Stimulated activated memory B cell treated with anti-CD40 and anti-IgM and Interleukin-4, amounts not matched to agents 10 μg/mL and 1 μg/mL and 100 μg/mL, for 72 hours (primary cell): Measurements from ENCODE around the gene SH2D4B.
A peak's percentile ranks its signal among the peaks of the same experiment; 100 is the strongest.

Experiments used
- ATAC-seq: fragments of 150-1000 bp; cut with Tn5 transposase; 2 replicates; pipeline ENCODE4 v1.10.0; 2021
- H3K27ac Mint-ChIP-seq: one replicate; pipeline ENCODE4 v1.8.0; 2022; ENCODE audit warnings: mild to moderate bottlenecking, mixed read lengths
- H3K27me3 Mint-ChIP-seq: one replicate; pipeline ENCODE4 v1.8.0; 2022; ENCODE audit warnings: mixed read lengths
- H3K36me3 Mint-ChIP-seq: one replicate; pipeline ENCODE4 v1.8.0; 2022; ENCODE audit warnings: mixed read lengths
- H3K4me1 Mint-ChIP-seq: one replicate; pipeline ENCODE4 v1.8.0; 2022; ENCODE audit warnings: mixed read lengths
- H3K4me3 Mint-ChIP-seq: one replicate; pipeline ENCODE4 v1.8.0; 2022; ENCODE audit warnings: mild to moderate bottlenecking, moderate library complexity, mixed read lengths
- H3K9me3 Mint-ChIP-seq: one replicate; pipeline ENCODE4 v1.8.0; 2022; ENCODE audit warnings: mixed read lengths

Gene SH2D4B

GRCh38 chr10:80516506-80517075 lies 21.1 kb upstream of the SH2D4B start:
- Mint-ChIP-seq H3K4me3 (no peak overlapping the region), H3K27ac (no peak overlapping the region), H3K36me3 (peaks cover 66% of the 10 kb centered on the region), H3K27me3 (no peaks in the 10 kb centered on the region), H3K4me1 (peaks cover 25% of the 10 kb centered on the region), H3K9me3 (no peaks in the 10 kb centered on the region)
- ATAC-seq: no peak

DNA sequence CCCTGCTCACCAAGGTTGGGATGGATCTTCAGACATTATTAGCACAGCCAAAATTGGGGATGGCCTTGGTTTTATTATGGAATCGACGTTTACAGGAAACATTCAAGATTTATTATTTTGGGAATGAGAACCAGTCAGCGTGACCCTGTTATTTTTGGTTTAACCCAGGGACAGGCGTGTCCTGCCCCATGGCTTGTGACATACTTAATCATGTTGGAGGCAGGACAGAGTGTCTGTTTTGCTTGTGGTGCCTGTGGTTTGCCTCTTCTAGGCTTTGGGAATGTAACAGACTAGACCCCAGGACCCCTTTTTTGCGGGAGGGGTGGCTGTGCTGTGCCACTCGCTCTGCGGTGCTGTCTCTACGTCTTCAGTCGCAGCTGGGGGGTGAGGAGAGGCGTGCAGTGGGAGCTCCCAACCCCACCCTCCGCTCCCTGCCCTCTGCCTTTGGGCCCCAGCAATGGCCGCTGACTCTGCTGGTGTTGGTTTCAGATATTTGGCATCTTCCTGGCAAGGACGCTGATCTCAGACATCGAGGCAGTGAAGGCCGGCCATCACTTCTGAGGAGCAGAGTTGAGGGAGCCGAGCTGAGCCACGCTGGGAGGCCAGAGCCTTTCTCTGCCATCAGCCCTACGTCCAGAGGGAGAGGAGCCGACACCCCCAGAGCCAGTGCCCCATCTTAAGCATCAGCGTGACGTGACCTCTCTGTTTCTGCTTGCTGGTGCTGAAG lies 20.1 kb upstream of the SH2D4B start:
- Mint-ChIP-seq H3K27me3 (no peaks in the 10 kb centered on the region), H3K36me3 (peaks cover 56% of the 10 kb centered on the region), H3K9me3 (no peaks in the 10 kb centered on the region), H3K4me3 (no peak overlapping the region), H3K27ac (peak overlapping the region; percentile 43), H3K4me1 (peaks cover 25% of the 10 kb centered on the region)
- no peak for ATAC-seq

DNA sequence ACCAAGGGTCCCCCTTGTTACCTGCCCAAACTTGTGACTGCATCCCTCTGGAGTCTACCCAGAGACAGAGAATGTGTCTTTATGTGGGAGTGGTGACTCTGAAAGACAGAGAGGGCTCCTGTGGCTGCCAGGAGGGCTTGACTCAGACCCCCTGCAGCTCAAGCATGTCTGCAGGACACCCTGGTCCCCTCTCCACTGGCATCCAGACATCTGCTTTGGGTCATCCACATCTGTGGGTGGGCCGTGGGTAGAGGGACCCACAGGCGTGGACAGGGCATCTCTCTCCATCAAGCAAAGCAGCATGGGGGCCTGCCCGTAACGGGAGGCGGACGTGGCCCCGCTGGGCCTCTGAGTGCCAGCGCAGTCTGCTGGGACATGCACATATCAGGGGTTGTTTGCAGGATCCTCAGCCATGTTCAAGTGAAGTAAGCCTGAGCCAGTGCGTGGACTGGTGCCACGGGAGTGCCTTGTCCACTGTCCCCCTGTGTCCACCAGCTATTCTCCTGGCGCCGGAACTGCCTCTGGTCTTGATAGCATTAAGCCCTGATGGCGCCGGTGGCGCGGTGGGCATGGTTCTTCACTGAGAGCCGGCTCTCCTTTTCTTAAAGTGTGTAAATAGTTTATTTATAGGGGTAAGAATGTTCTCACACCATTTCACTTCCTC lies 19.4 kb upstream of the SH2D4B start:
- H3K27me3 Mint-ChIP-seq: no peaks in the 10 kb centered on the region
- ATAC-seq: peak; percentile 55
- no peak overlapping the region for H3K4me3 Mint-ChIP-seq
- H3K36me3 Mint-ChIP-seq: peaks cover 49% of the 10 kb centered on the region
- H3K27ac Mint-ChIP-seq: peak overlapping the region; percentile 43
- peaks cover 25% of the 10 kb centered on the region for H3K4me1 Mint-ChIP-seq
- no peaks in the 10 kb centered on the region for H3K9me3 Mint-ChIP-seq

DNA sequence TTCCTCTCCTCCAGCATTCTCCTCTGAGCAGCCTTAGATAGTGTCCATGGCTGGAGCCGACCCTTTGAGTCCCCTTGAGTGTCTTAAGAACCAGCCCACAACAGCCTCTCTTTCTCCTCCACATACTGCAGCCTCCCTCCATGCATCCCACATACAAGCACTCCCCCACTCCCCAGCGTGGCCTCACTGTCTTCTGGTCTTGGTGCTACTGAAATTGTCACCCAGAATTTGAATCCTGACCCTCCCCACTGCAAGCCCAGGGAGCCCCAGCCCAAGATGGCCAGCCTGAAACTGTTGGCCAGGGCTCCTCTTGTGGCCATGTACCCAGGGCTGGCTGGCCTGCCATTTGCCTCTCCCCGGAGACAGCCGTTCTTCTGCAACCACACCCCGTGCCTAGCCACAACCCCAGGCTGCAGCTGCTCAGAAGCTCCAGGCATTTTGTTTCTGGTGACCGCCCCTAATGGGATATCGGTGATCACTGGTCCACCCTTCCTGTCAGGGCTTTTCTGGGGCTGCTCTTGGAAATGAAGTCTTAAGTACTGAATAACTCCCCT lies 18.8 kb upstream of the SH2D4B start:
- ATAC-seq: peak; percentile 39
- Mint-ChIP-seq H3K4me3 (no peak overlapping the region), H3K9me3 (no peaks in the 10 kb centered on the region), H3K36me3 (peaks cover 46% of the 10 kb centered on the region), H3K27me3 (no peaks in the 10 kb centered on the region), H3K27ac (peak overlapping the region; percentile 43), H3K4me1 (peaks cover 28% of the 10 kb centered on the region)

DNA sequence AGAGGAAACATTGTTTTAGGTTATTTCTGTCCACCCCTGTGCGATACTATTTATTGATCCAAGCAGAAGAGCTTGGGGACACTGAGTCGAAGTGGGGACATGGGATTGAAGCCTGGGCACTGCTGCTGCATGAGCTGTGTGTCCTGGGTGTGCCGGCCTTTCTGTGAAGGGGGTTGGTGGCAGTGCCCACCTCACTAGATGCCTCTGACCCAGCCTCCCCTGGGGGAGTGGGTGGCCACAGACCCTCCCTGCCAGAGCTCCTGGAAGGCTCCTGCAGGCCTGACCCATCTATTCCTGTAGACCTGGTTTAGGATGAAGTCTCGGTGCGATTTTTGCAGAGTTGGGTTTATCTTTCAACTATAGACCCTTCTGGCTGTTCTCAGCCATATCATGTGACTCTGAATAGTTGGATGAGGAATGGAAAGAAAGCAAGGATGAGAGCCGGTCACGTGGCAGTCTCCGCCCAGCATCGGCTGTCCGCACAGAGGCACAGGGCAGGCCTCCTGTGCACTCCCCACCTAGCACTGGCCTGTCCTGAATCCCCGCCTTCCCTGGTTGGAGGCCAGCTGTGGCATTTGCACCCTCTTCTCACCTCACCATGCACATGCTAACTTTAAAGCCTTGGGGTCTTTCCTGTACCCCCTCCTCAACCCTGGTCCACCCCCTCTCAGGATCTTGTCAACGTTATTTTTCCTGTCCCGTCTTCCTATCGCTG lies 17.6 kb upstream of the SH2D4B start:
- H3K27ac Mint-ChIP-seq: peak overlapping the region; percentile 15
- H3K36me3 Mint-ChIP-seq: peaks cover 39% of the 10 kb centered on the region
- H3K4me1 Mint-ChIP-seq: peaks cover 34% of the 10 kb centered on the region
- H3K27me3 Mint-ChIP-seq: no peaks in the 10 kb centered on the region
- no peak overlapping the region for H3K4me3 Mint-ChIP-seq
- ATAC-seq: no peak
- no peaks in the 10 kb centered on the region for H3K9me3 Mint-ChIP-seq

DNA sequence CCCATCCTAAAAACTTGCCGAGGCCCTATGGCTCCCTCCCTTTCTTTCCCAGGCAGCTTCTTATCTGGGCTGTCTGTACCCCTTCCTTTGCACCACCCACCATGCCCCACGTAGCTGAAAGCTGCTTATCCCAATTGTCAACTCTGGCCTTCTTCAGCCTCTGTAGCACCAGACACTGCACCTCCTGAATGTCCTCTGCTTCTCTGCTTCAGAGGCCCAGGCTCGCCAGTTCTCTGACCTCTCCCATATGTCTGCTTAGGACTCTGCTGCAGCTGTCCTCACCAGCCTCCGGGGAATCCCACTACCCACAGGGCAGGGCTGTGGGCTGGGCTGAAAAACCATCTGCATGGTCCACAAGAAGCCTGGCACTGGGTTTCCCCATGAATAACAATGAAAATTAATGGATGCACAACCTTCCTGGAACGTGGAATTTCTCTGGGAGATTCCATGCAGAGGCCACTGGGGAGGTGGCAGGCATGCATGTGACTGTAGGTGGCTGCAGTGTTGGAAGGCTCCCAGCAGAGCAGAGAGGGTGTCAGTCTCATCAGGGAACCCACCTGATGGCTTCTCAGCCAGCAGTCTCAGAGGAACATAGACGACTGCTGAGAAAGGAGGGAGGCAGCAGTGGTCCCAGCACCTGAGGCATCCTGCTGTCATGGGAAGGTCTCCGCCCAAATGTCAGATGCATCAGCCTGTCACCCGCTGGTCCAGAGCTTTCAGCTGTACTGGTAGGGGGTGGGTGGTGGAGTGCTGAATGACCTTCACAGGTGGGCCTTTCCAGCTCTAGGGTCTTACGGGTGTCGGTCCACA lies 16.8 kb upstream of the SH2D4B start:
- Mint-ChIP-seq H3K36me3 (peaks cover 39% of the 10 kb centered on the region), H3K4me3 (no peak overlapping the region), H3K9me3 (no peaks in the 10 kb centered on the region), H3K27ac (peak overlapping the region; percentile 15), H3K27me3 (no peaks in the 10 kb centered on the region), H3K4me1 (peaks cover 34% of the 10 kb centered on the region)
- no peak for ATAC-seq

DNA sequence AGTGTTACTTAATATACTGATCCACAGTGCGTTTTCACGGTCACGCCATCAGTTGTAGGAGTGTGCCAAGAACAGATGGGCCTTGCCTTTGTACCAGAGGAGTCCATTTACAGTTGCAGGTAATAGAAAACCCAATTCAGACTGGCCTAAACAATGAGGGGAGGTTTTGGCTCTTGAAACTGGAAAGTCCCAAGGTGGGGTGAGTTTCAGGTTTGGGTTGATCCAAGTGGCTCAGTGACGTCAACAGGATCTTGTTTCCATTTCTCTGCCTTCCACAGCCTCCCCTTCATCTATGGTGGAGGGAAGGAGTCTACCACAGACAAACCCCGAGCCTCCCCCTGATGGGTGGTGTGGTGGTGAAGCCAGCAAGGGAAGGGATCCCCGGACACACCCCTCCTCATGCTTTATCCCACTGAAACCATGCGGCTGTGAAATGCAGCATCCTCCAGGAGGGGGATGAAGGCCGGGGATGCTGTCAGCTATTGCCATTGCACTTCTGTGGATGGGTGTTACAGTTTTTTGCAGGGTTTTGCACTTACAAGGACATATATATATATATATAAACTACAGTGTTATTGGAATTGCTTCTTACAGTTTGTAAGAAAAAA lies 14.8 kb upstream of the SH2D4B start:
- ATAC-seq: no peak
- peaks cover 33% of the 10 kb centered on the region for H3K4me1 Mint-ChIP-seq
- H3K27me3 Mint-ChIP-seq: no peaks in the 10 kb centered on the region
- H3K27ac Mint-ChIP-seq: no peak overlapping the region
- no peaks in the 10 kb centered on the region for H3K9me3 Mint-ChIP-seq
- peaks cover 22% of the 10 kb centered on the region for H3K36me3 Mint-ChIP-seq
- H3K4me3 Mint-ChIP-seq: no peak overlapping the region

GRCh38 chr10:80523773-80524172 lies 13.9 kb upstream of the SH2D4B start:
- peaks cover 12% of the 10 kb centered on the region for H3K36me3 Mint-ChIP-seq
- no peak overlapping the region for H3K27ac Mint-ChIP-seq
- ATAC-seq: no peak
- peaks cover 30% of the 10 kb centered on the region for H3K4me1 Mint-ChIP-seq
- no peak overlapping the region for H3K4me3 Mint-ChIP-seq
- no peaks in the 10 kb centered on the region for H3K27me3 Mint-ChIP-seq
- H3K9me3 Mint-ChIP-seq: no peaks in the 10 kb centered on the region

DNA sequence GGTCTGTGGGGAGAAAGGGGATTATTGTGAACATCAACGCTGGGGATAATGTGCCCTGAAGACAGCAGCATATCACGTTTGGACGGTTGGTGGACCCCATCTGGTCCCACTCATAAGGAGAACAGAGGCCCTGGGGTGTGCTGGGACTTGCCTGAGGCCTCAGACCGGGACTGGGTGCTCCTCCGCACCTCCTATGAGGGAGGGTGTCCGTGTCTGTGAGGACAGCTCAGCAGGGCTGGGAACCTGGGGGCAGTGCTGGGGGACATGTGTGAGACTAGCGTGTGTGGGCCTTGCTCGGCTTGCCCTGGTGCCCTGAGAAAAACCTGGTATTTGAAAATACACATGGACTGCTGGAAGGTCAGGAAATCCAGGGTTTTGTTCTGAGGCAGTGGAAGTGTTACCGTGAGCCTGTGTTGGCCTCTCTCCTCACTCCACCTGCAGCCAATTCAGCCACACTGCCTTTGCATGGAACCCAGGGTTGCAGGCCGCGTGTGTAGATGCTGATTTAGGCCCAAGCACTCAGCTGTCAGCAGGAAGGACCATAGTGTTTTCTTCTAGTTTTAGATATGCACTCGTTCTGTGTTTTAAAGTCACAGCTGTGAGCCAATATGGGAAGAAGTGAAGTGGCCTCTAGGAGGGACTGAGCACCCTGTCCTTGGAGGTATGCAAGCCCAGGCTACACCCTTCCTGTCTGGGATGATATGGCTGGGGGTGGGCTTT lies 13.4 kb upstream of the SH2D4B start:
- Mint-ChIP-seq H3K27ac (no peak overlapping the region), H3K9me3 (no peaks in the 10 kb centered on the region), H3K27me3 (no peaks in the 10 kb centered on the region), H3K4me1 (peaks cover 25% of the 10 kb centered on the region), H3K36me3 (peaks cover 9% of the 10 kb centered on the region), H3K4me3 (no peak overlapping the region)
- ATAC-seq: no peak

GRCh38 chr10:80526218-80526617 lies 11.5 kb upstream of the SH2D4B start:
- Mint-ChIP-seq H3K4me3 (no peak overlapping the region), H3K36me3 (no peaks in the 10 kb centered on the region), H3K27ac (no peak overlapping the region), H3K9me3 (no peaks in the 10 kb centered on the region), H3K27me3 (no peaks in the 10 kb centered on the region), H3K4me1 (peaks cover 16% of the 10 kb centered on the region)
- ATAC-seq: no peak

DNA sequence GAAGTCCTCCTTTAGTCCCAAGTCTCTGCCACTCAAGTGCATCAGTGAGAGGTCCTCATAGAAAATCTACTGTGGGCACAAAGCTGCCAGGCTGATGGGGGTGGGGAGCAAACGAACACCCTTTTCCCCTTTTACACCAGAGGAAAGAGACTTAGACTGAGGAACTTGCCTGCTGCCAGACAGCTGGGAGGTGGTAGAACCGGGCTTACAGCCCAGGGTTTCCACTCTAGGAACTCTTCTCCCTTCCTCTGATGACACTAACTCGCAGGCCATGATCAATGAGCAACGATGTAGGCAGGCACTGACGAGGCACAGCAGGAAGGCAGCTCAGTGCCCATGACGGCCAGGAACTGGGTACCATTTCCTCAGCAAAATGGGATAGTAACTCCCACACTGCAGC lies 11.0 kb upstream of the SH2D4B start:
- no peaks in the 10 kb centered on the region for H3K27me3 Mint-ChIP-seq
- no peaks in the 10 kb centered on the region for H3K9me3 Mint-ChIP-seq
- peaks cover 16% of the 10 kb centered on the region for H3K4me1 Mint-ChIP-seq
- no peak overlapping the region for H3K4me3 Mint-ChIP-seq
- ATAC-seq: no peak
- no peak overlapping the region for H3K27ac Mint-ChIP-seq
- no peaks in the 10 kb centered on the region for H3K36me3 Mint-ChIP-seq

DNA sequence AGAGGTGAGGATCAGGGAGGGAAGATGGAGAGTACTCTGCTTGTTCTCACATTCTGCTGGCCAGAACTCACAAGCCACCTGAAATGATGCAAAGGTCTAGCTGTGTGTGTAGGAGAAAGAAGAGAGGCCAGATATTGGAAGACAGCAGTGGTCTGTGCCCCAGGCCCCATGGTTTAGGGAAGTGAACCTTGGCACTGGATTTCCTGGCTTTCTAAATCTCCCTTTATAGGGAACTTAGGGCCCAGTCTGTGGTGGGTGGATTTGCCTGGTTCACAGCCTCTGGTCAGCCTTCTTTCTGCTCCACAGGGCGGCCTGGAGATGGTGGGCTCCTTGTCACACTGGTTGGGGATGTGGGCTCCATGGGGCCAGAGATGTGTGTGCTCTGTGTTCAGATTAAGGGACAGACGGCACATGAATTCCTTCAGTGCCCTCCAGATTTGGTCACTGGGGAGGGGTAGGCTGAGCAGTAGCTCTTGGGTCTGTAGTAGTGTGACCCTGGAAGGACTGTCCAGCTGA lies 9.5 kb upstream of the SH2D4B start:
- Mint-ChIP-seq H3K4me1 (peaks cover 16% of the 10 kb centered on the region), H3K27me3 (no peaks in the 10 kb centered on the region), H3K36me3 (no peaks in the 10 kb centered on the region), H3K9me3 (no peaks in the 10 kb centered on the region), H3K27ac (no peak overlapping the region), H3K4me3 (no peak overlapping the region)
- ATAC-seq: no peak

GRCh38 chr10:80528901-80529300 lies 8.8 kb upstream of the SH2D4B start:
- Mint-ChIP-seq H3K36me3 (no peaks in the 10 kb centered on the region), H3K9me3 (no peaks in the 10 kb centered on the region), H3K27me3 (no peaks in the 10 kb centered on the region), H3K27ac (no peak overlapping the region), H3K4me3 (no peak overlapping the region), H3K4me1 (peaks cover 13% of the 10 kb centered on the region)
- no peak for ATAC-seq

DNA sequence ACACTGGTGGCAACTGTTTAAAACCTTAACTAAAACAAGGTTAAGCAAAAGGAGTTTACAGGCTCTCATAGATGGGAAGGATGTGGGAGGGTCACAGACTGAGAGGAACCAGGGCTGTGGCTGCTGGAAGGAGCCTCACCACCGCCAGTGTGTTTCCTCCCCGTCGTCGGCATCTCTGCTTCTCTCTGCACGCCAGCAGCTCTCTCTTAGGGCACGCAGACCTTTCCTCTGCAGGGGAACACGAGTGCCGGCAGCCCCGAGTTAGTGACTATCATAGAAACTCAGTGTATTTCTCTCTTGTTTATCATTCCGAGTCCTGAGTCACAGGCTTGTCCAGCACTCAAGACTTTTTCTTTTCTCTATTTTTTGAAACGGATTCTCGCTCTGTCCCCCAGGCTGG lies 8.1 kb upstream of the SH2D4B start:
- Mint-ChIP-seq H3K27ac (no peak overlapping the region), H3K36me3 (no peaks in the 10 kb centered on the region), H3K4me3 (no peak overlapping the region), H3K4me1 (peaks cover 7% of the 10 kb centered on the region), H3K27me3 (no peaks in the 10 kb centered on the region), H3K9me3 (no peaks in the 10 kb centered on the region)
- ATAC-seq: no peak
